ENCODE data around the gene TTLL11. TPM values are rescaled to one million over a fixed set of nuclear protein-coding genes. Genes with fewer than 3 reads are reported as not detected.

Gene TTLL11
- polyA plus RNA-seq, 1 donor from 2014 or later = 8.0 TPM

- Histone ChIP-seq H3F3A (ENCODE audit: insufficient read depth, low read length, poor library complexity, severe bottlenecking) (no peaks in the 10 kb centered on the region), H3K4me3 (ENCODE audit: low read length) (no peak overlapping the region), H3K79me2 (replicated peaks; ENCODE audit: insufficient read depth, low read length) (no peaks in the 10 kb centered on the region), H3K4me2 (ENCODE audit: low read length) (no peak overlapping the region), H3K27me3 (ENCODE audit: insufficient read depth, low read depth, low read length) (no peaks in the 10 kb centered on the region), H3K27ac (ENCODE audit: low read length) (no peak overlapping the region), H3K9me2 (ENCODE audit: insufficient read depth, low read length) (no peaks in the 10 kb centered on the region), H3K9me3 (ENCODE audit: low read length) (no peaks in the 10 kb centered on the region), H3K36me3 (ENCODE audit: insufficient read depth, low read length) (peaks cover 2% of the 10 kb centered on the region), H3K9ac (ENCODE audit: low read length) (no peak overlapping the region), H4K20me1 (ENCODE audit: insufficient read depth) (no peaks in the 10 kb centered on the region), H2AFZ (ENCODE audit: low read depth, low read length) (no peak overlapping the region)
- no peak for TF ChIP-seq POLR2AphosphoS5 (IDR thresholded peaks at IDR 0.05)
- TF ChIP-seq CTCF (IDR thresholded peaks at IDR 0.05; ENCODE audit: poor library complexity, severe bottlenecking) = no peak
- TF ChIP-seq RAD21 (conservative IDR thresholded peaks at IDR 0.05) = no peak
- no peak for TF ChIP-seq MXI1 (conservative IDR thresholded peaks at IDR 0.05; ENCODE audit: poor library complexity, severe bottlenecking)
- TF ChIP-seq EP300 (conservative IDR thresholded peaks at IDR 0.05; ENCODE audit: poor library complexity, severe bottlenecking) = no peak
- no peak for TF ChIP-seq TAF1 (IDR thresholded peaks at IDR 0.05; ENCODE audit: low read depth)
- no peak for TF ChIP-seq SMC3 (conservative IDR thresholded peaks at IDR 0.05; ENCODE audit: poor library complexity)
- TF ChIP-seq REST (IDR thresholded peaks at IDR 0.05; ENCODE audit: borderline replicate concordance) = no peak
- no peak for TF ChIP-seq EZH2 (IDR thresholded peaks at IDR 0.05; ENCODE audit: borderline replicate concordance, insufficient read depth, low read length, poor library complexity, severe bottlenecking)
These were observed 120.6 kb downstream of the TTLL11 start for GRCh38 chr9:121972501-121972981.

- TF ChIP-seq POLR2AphosphoS5 (IDR thresholded peaks at IDR 0.05) (no peak), EZH2 (IDR thresholded peaks at IDR 0.05; ENCODE audit: borderline replicate concordance, insufficient read depth, low read length, poor library complexity, severe bottlenecking) (no peak), MXI1 (conservative IDR thresholded peaks at IDR 0.05; ENCODE audit: poor library complexity, severe bottlenecking) (no peak), TAF1 (IDR thresholded peaks at IDR 0.05; ENCODE audit: low read depth) (no peak), CTCF (IDR thresholded peaks at IDR 0.05; ENCODE audit: poor library complexity, severe bottlenecking) (no peak), EP300 (conservative IDR thresholded peaks at IDR 0.05; ENCODE audit: poor library complexity, severe bottlenecking) (no peak), REST (IDR thresholded peaks at IDR 0.05; ENCODE audit: borderline replicate concordance) (no peak), RAD21 (conservative IDR thresholded peaks at IDR 0.05) (no peak), SMC3 (conservative IDR thresholded peaks at IDR 0.05; ENCODE audit: poor library complexity) (no peak)
- no peak overlapping the region for H3K9ac ChIP-seq (ENCODE audit: low read length)
- no peaks in the 10 kb centered on the region for H3K27me3 ChIP-seq (ENCODE audit: insufficient read depth, low read depth, low read length)
- H3K36me3 ChIP-seq (ENCODE audit: insufficient read depth, low read length) = peaks cover 3% of the 10 kb centered on the region
- no peak overlapping the region for H3K4me2 ChIP-seq (ENCODE audit: low read length)
- no peaks in the 10 kb centered on the region for H3K79me2 ChIP-seq (replicated peaks; ENCODE audit: insufficient read depth, low read length)
- H3K9me2 ChIP-seq (ENCODE audit: insufficient read depth, low read length) = no peaks in the 10 kb centered on the region
- H3K9me3 ChIP-seq (ENCODE audit: low read length) = no peaks in the 10 kb centered on the region
- H3F3A ChIP-seq (ENCODE audit: insufficient read depth, low read length, poor library complexity, severe bottlenecking) = no peaks in the 10 kb centered on the region
- no peak overlapping the region for H2AFZ ChIP-seq (ENCODE audit: low read depth, low read length)
- no peak overlapping the region for H3K4me3 ChIP-seq (ENCODE audit: low read length)
- no peaks in the 10 kb centered on the region for H4K20me1 ChIP-seq (ENCODE audit: insufficient read depth)
- no peak overlapping the region for H3K27ac ChIP-seq (ENCODE audit: low read length)
These were observed 125.1 kb downstream of the TTLL11 start for GRCh38 chr9:121968056-121968455.
